Activated T-helper 17 cell treated with anti-CD3 and anti-CD28 coated beads, Interleukin-2, amount 50 U/mL, for 72 hours (primary cell): ENCODE results near the gene PRR18. TPM values are rescaled to one million over a fixed set of nuclear protein-coding genes. Genes with fewer than 3 reads are reported as not detected.

Experiments used
- ATAC-seq: fragments of 150-1000 bp; cut with Tn5 transposase; replicated peaks from 2 replicates; pipeline ENCODE4 v1.10.0; 2021; ENCODE audit warnings: mild to moderate bottlenecking, moderate library complexity
- H3K27ac Mint-ChIP-seq: one replicate; pipeline ENCODE4 v1.8.0; 2022; ENCODE audit warnings: mixed read lengths
- H3K27me3 Mint-ChIP-seq: one replicate; pipeline ENCODE4 v1.8.0; 2022; ENCODE audit warnings: mixed read lengths
- H3K36me3 Mint-ChIP-seq: one replicate; pipeline ENCODE4 v1.8.0; 2022; ENCODE audit warnings: low read depth, mild to moderate bottlenecking, mixed read lengths
- H3K4me1 Mint-ChIP-seq: one replicate; pipeline ENCODE4 v1.8.0; 2022; ENCODE audit warnings: mixed read lengths
- H3K4me3 Mint-ChIP-seq: one replicate; pipeline ENCODE4 v1.8.0; 2022; ENCODE audit warnings: mild to moderate bottlenecking, mixed read lengths
- H3K9me3 Mint-ChIP-seq: one replicate; pipeline ENCODE4 v1.8.0; 2022; ENCODE audit warnings: mixed read lengths
- total RNA-seq, 2 donors: library from RNA; stranded (reverse); gene quantifications; one replicate each; pipeline ENCODE4 v1.2.3, GENCODE V29; 2022

Gene PRR18
- total RNA-seq, 2 donors from 2014 or later = not detected

GRCh38 chr6:166342349-166343149, 34.4 kb upstream of the PRR18 start, which contains the start of gene SFT2D1:
SFT2D1 (minus strand) TSS chr6:166342545; CDS start chr6:166342481, 64 bp downstream.
- Mint-ChIP-seq H3K4me3 (peak within 1 kb of the TSS; percentile 91), H3K27me3 (no peaks in the 10 kb centered on the region), H3K4me1 (peaks cover 6% of the 10 kb centered on the region), H3K27ac (peak within 1 kb of the TSS; percentile 92), H3K9me3 (no peaks in the 10 kb centered on the region), H3K36me3 (peaks cover 6% of the 10 kb centered on the region)
- ATAC-seq = peak; percentile 93

GRCh38 chr6:166341977-166342348, 33.8 kb upstream of the PRR18 start:
- H3K4me3 Mint-ChIP-seq = peak overlapping the region; percentile 91
- H3K9me3 Mint-ChIP-seq = no peaks in the 10 kb centered on the region
- H3K27ac Mint-ChIP-seq = peak overlapping the region; percentile 92
- peak; percentile 20 for ATAC-seq
- H3K36me3 Mint-ChIP-seq = peaks cover 6% of the 10 kb centered on the region
- H3K27me3 Mint-ChIP-seq = no peaks in the 10 kb centered on the region
- H3K4me1 Mint-ChIP-seq = peaks cover 10% of the 10 kb centered on the region

- Mint-ChIP-seq H3K27me3 (no peaks in the 10 kb centered on the region), H3K9me3 (no peaks in the 10 kb centered on the region), H3K4me3 (peak overlapping the region; percentile 91), H3K27ac (peak overlapping the region; percentile 92), H3K4me1 (peaks cover 10% of the 10 kb centered on the region), H3K36me3 (peaks cover 6% of the 10 kb centered on the region)
- ATAC-seq = no peak
Measured at GRCh38 chr6:166341464-166341863, 33.3 kb upstream of the PRR18 start.

- ATAC-seq = no peak
- H3K4me3 Mint-ChIP-seq = no peak overlapping the region
- H3K36me3 Mint-ChIP-seq = peaks cover 7% of the 10 kb centered on the region
- H3K27ac Mint-ChIP-seq = no peak overlapping the region
- H3K27me3 Mint-ChIP-seq = no peaks in the 10 kb centered on the region
- peaks cover 22% of the 10 kb centered on the region for H3K4me1 Mint-ChIP-seq
- no peaks in the 10 kb centered on the region for H3K9me3 Mint-ChIP-seq
Measured at GRCh38 chr6:166338854-166339253, 30.7 kb upstream of the PRR18 start.

- ATAC-seq = no peak
- H3K27ac Mint-ChIP-seq = no peak overlapping the region
- H3K9me3 Mint-ChIP-seq = no peaks in the 10 kb centered on the region
- peaks cover 37% of the 10 kb centered on the region for H3K4me1 Mint-ChIP-seq
- no peaks in the 10 kb centered on the region for H3K27me3 Mint-ChIP-seq
- no peak overlapping the region for H3K4me3 Mint-ChIP-seq
- H3K36me3 Mint-ChIP-seq = peaks cover 18% of the 10 kb centered on the region
Measured at GRCh38 chr6:166336847-166337246, 28.7 kb upstream of the PRR18 start.

- H3K4me1 Mint-ChIP-seq = peaks cover 32% of the 10 kb centered on the region
- no peaks in the 10 kb centered on the region for H3K9me3 Mint-ChIP-seq
- peaks cover 14% of the 10 kb centered on the region for H3K36me3 Mint-ChIP-seq
- peak overlapping the region; percentile 74 for H3K4me3 Mint-ChIP-seq
- ATAC-seq = no peak
- H3K27me3 Mint-ChIP-seq = no peaks in the 10 kb centered on the region
- H3K27ac Mint-ChIP-seq = no peak overlapping the region
Measured at GRCh38 chr6:166335378-166336302, 27.4 kb upstream of the PRR18 start.

- H3K27ac Mint-ChIP-seq = no peak overlapping the region
- peak overlapping the region; percentile 74 for H3K4me3 Mint-ChIP-seq
- H3K36me3 Mint-ChIP-seq = peaks cover 14% of the 10 kb centered on the region
- H3K4me1 Mint-ChIP-seq = peaks cover 32% of the 10 kb centered on the region
- no peaks in the 10 kb centered on the region for H3K27me3 Mint-ChIP-seq
- no peak for ATAC-seq
- H3K9me3 Mint-ChIP-seq = no peaks in the 10 kb centered on the region
Measured at GRCh38 chr6:166334878-166335277, 26.7 kb upstream of the PRR18 start.

GRCh38 chr6:166333172-166333995, 25.2 kb upstream of the PRR18 start:
- Mint-ChIP-seq H3K4me1 (peaks cover 32% of the 10 kb centered on the region), H3K9me3 (no peaks in the 10 kb centered on the region), H3K36me3 (peaks cover 23% of the 10 kb centered on the region), H3K27ac (peak overlapping the region; percentile 51), H3K27me3 (no peaks in the 10 kb centered on the region), H3K4me3 (peak overlapping the region; percentile 74)
- ATAC-seq = peak; percentile 91

GRCh38 chr6:166331503-166332415, 23.6 kb upstream of the PRR18 start:
- H3K27me3 Mint-ChIP-seq = no peaks in the 10 kb centered on the region
- H3K9me3 Mint-ChIP-seq = no peaks in the 10 kb centered on the region
- peaks cover 36% of the 10 kb centered on the region for H3K36me3 Mint-ChIP-seq
- no peak overlapping the region for H3K27ac Mint-ChIP-seq
- H3K4me1 Mint-ChIP-seq = peaks cover 27% of the 10 kb centered on the region
- ATAC-seq = no peak
- H3K4me3 Mint-ChIP-seq = no peak overlapping the region

GRCh38 chr6:166330612-166331011, 22.4 kb upstream of the PRR18 start:
- Mint-ChIP-seq H3K4me3 (no peak overlapping the region), H3K27me3 (no peaks in the 10 kb centered on the region), H3K9me3 (no peaks in the 10 kb centered on the region), H3K36me3 (peaks cover 47% of the 10 kb centered on the region), H3K4me1 (peaks cover 27% of the 10 kb centered on the region), H3K27ac (no peak overlapping the region)
- ATAC-seq = no peak

GRCh38 chr6:166325383-166326042, 17.3 kb upstream of the PRR18 start:
- Mint-ChIP-seq H3K4me1 (no peaks in the 10 kb centered on the region), H3K27me3 (no peaks in the 10 kb centered on the region), H3K27ac (no peak overlapping the region), H3K4me3 (no peak overlapping the region), H3K9me3 (no peaks in the 10 kb centered on the region), H3K36me3 (peaks cover 77% of the 10 kb centered on the region)
- ATAC-seq = no peak

GRCh38 chr6:166323395-166323794, 15.2 kb upstream of the PRR18 start:
- Mint-ChIP-seq H3K27ac (no peak overlapping the region), H3K4me3 (no peak overlapping the region), H3K4me1 (no peaks in the 10 kb centered on the region), H3K9me3 (no peaks in the 10 kb centered on the region), H3K27me3 (no peaks in the 10 kb centered on the region), H3K36me3 (peaks cover 81% of the 10 kb centered on the region)
- no peak for ATAC-seq
